Mesendoderm (in vitro differentiated cells): ENCODE results near the gene RHOV.
A peak's percentile ranks its signal among the peaks of the same experiment; 100 is the strongest.

Experiments used
- DNase-seq: peaks from one replicate; pipeline ENCODE4 v3.0.0; 2013
- H2AK5ac ChIP-seq: 2 replicates; pipeline ENCODE4 v1.6.1; 2013; ENCODE audit warnings: low read length, inconsistent platforms
- H2BK120ac ChIP-seq: 2 replicates; pipeline ENCODE4 v1.6.1; 2013; ENCODE audit warnings: low read depth, mild to moderate bottlenecking, low read length, moderate library complexity, mixed read lengths
- H2BK15ac ChIP-seq: replicated peaks from 2 replicates; pipeline ENCODE4 v1.6.1; 2013; ENCODE audit warnings: low read depth, mild to moderate bottlenecking, moderate library complexity
- H2BK5ac ChIP-seq: 2 replicates; pipeline ENCODE4 v1.6.1; 2013; ENCODE audit warnings: low read length, inconsistent platforms
- H3K18ac ChIP-seq: 2 replicates; pipeline ENCODE4 v1.6.1; 2013; ENCODE audit warnings: mild to moderate bottlenecking, low read length, mixed read lengths
- H3K23ac ChIP-seq: one replicate; pipeline ENCODE4 v1.6.1; 2013; ENCODE audit warnings: low read length
- H3K27ac ChIP-seq: 2 replicates; pipeline ENCODE4 v1.5.1; 2013; ENCODE audit warnings: low read depth, mild to moderate bottlenecking, inconsistent platforms, low read length, moderate library complexity
- H3K27me3 ChIP-seq: 2 replicates; pipeline ENCODE4 v1.6.1; 2013; ENCODE audit warnings: low read length, control low read depth, mild to moderate bottlenecking, inconsistent platforms; ENCODE audit not compliant: insufficient read depth, poor library complexity
- H3K36me3 ChIP-seq: 2 replicates; pipeline ENCODE4 v1.6.1; 2013; ENCODE audit warnings: low read length, inconsistent platforms; ENCODE audit not compliant: control insufficient read depth, insufficient read depth
- H3K4ac ChIP-seq: one replicate; pipeline ENCODE4 v1.6.1; 2013; ENCODE audit warnings: low read depth, mild to moderate bottlenecking, low read length, moderate library complexity
- H3K4me1 ChIP-seq: 2 replicates; pipeline ENCODE4 v1.6.1; 2013; ENCODE audit warnings: low read depth, low read length, inconsistent platforms; ENCODE audit not compliant: control insufficient read depth
- H3K4me2 ChIP-seq: 2 replicates; pipeline ENCODE4 v1.6.1; 2013; ENCODE audit warnings: low read length
- H3K4me3 ChIP-seq: 2 replicates; pipeline ENCODE4 v1.5.1; 2013; ENCODE audit warnings: mild to moderate bottlenecking, low read length
- H3K56ac ChIP-seq: one replicate; pipeline ENCODE4 v1.6.1; 2013; ENCODE audit warnings: low read length
- H3K79me1 ChIP-seq: 2 replicates; pipeline ENCODE4 v1.6.1; 2013; ENCODE audit warnings: low read length, inconsistent platforms
- H3K79me2 ChIP-seq: 2 replicates; pipeline ENCODE4 v1.6.1; 2013; ENCODE audit warnings: mild to moderate bottlenecking, low read length; ENCODE audit not compliant: control insufficient read depth, insufficient read depth
- H3K9ac ChIP-seq: 2 replicates; pipeline ENCODE4 v1.6.1; 2013; ENCODE audit warnings: low read length, inconsistent platforms
- H4K5ac ChIP-seq: one replicate; pipeline ENCODE4 v1.6.1; 2013; ENCODE audit warnings: low read length
- H4K8ac ChIP-seq: one replicate; pipeline ENCODE4 v1.6.1; 2013; ENCODE audit warnings: low read depth, mild to moderate bottlenecking, control low read depth, low read length, moderate library complexity
- WGBS: extraction: QIAGEN DNeasy Blood & Tissue Kit; methylation state at CpG from one replicate; pipeline ENCODE4 v1.1.7; 2013; ENCODE audit warnings: low lambda C conversion rate, missing lambda C conversion rate; ENCODE audit not compliant: insufficient coverage; ENCODE audit errors: extremely low coverage; 5-methylcytosine and 5-hydroxymethylcytosine counted together

Gene RHOV

GRCh38 chr15:40900256-40901052 is 26.4 kb upstream of the RHOV start:
- H3K23ac ChIP-seq = no peak overlapping the region
- no peak overlapping the region for H3K9ac ChIP-seq
- no peaks in the 10 kb centered on the region for H3K4me1 ChIP-seq
- peaks cover 3% of the 10 kb centered on the region for H3K79me2 ChIP-seq
- H2BK120ac ChIP-seq = no peak overlapping the region
- no peak overlapping the region for H3K4ac ChIP-seq
- no peak overlapping the region for H3K4me2 ChIP-seq
- no peak overlapping the region for H2BK15ac ChIP-seq
- H3K79me1 ChIP-seq = peaks cover 8% of the 10 kb centered on the region
- H2BK5ac ChIP-seq = no peak overlapping the region
- peaks cover 18% of the 10 kb centered on the region for H3K36me3 ChIP-seq
- no peak overlapping the region for H3K18ac ChIP-seq
- no peak overlapping the region for H4K8ac ChIP-seq
- no CpG with 5 or more reads among the region's 36 CpGs for WGBS
- no peak for DNase-seq
- no peak overlapping the region for H3K56ac ChIP-seq
- no peak overlapping the region for H4K5ac ChIP-seq
- H3K4me3 ChIP-seq = no peak overlapping the region
- H3K27me3 ChIP-seq = no peaks in the 10 kb centered on the region
- no peak overlapping the region for H2AK5ac ChIP-seq
- no peak overlapping the region for H3K27ac ChIP-seq

- no peak overlapping the region for H2BK120ac ChIP-seq
- H4K5ac ChIP-seq = no peak overlapping the region
- H3K4me1 ChIP-seq = no peaks in the 10 kb centered on the region
- H2BK5ac ChIP-seq = no peak overlapping the region
- no peak overlapping the region for H3K4me3 ChIP-seq
- no CpG with 5 or more reads among the region's 33 CpGs for WGBS
- H3K36me3 ChIP-seq = peaks cover 18% of the 10 kb centered on the region
- no peak overlapping the region for H3K9ac ChIP-seq
- no peak overlapping the region for H3K4ac ChIP-seq
- H3K27me3 ChIP-seq = no peaks in the 10 kb centered on the region
- H2BK15ac ChIP-seq = no peak overlapping the region
- H3K56ac ChIP-seq = no peak overlapping the region
- no peak overlapping the region for H3K23ac ChIP-seq
- H2AK5ac ChIP-seq = no peak overlapping the region
- H3K79me2 ChIP-seq = peaks cover 6% of the 10 kb centered on the region
- no peak for DNase-seq
- no peak overlapping the region for H3K18ac ChIP-seq
- H3K79me1 ChIP-seq = peaks cover 11% of the 10 kb centered on the region
- no peak overlapping the region for H3K27ac ChIP-seq
- H4K8ac ChIP-seq = no peak overlapping the region
- no peak overlapping the region for H3K4me2 ChIP-seq
These were observed 25.6 kb upstream of the RHOV start for GRCh38 chr15:40899536-40900207.

GRCh38 chr15:40894681-40895448 is 20.8 kb upstream of the RHOV start:
- peak; percentile 95 for DNase-seq
- Histone ChIP-seq H3K18ac (peak overlapping the region; percentile 22), H3K27me3 (no peaks in the 10 kb centered on the region), H3K56ac (peak overlapping the region; percentile 98), H4K8ac (no peak overlapping the region), H3K4me1 (no peaks in the 10 kb centered on the region), H3K4ac (no peak overlapping the region), H3K9ac (peak overlapping the region; percentile 94), H2AK5ac (no peak overlapping the region), H2BK5ac (no peak overlapping the region), H2BK15ac (no peak overlapping the region), H3K79me1 (peaks cover 8% of the 10 kb centered on the region), H3K36me3 (peaks cover 7% of the 10 kb centered on the region), H3K27ac (peak overlapping the region; percentile 63), H3K23ac (peak overlapping the region; percentile 56), H3K79me2 (peaks cover 6% of the 10 kb centered on the region), H4K5ac (no peak overlapping the region), H3K4me2 (peak overlapping the region; percentile 61), H2BK120ac (no peak overlapping the region), H3K4me3 (peak overlapping the region; percentile 90)
- WGBS = no CpG with 5 or more reads among the region's 33 CpGs

- H2BK120ac ChIP-seq = no peak within 1 kb of the TSS
- DNase-seq = peak; percentile 98
- peak within 1 kb of the TSS; percentile 90 for H3K4me3 ChIP-seq
- H3K79me2 ChIP-seq = peaks cover 6% of the 10 kb centered on the region
- peak within 1 kb of the TSS; percentile 73 for H3K4me2 ChIP-seq
- no CpG with 5 or more reads among the region's 55 CpGs for WGBS
- H3K27me3 ChIP-seq = no peaks in the 10 kb centered on the region
- peaks cover 1% of the 10 kb centered on the region for H3K36me3 ChIP-seq
- no peak within 1 kb of the TSS for H4K8ac ChIP-seq
- H3K18ac ChIP-seq = peak within 1 kb of the TSS; percentile 22
- H2AK5ac ChIP-seq = no peak within 1 kb of the TSS
- H4K5ac ChIP-seq = no peak within 1 kb of the TSS
- H3K4me1 ChIP-seq = no peaks in the 10 kb centered on the region
- no peak within 1 kb of the TSS for H2BK15ac ChIP-seq
- peak within 1 kb of the TSS; percentile 63 for H3K27ac ChIP-seq
- H3K79me1 ChIP-seq = peaks cover 8% of the 10 kb centered on the region
- H3K4ac ChIP-seq = no peak within 1 kb of the TSS
- peak within 1 kb of the TSS; percentile 56 for H3K23ac ChIP-seq
- peak within 1 kb of the TSS; percentile 98 for H3K56ac ChIP-seq
- H3K9ac ChIP-seq = peak within 1 kb of the TSS; percentile 94
- H2BK5ac ChIP-seq = no peak within 1 kb of the TSS
These were observed 20.0 kb upstream of the RHOV start, which contains the start of gene VPS18 for GRCh38 chr15:40893733-40894680. Gene VPS18, plus strand, starts transcription at chr15:40894450. Its CDS starts 319 bp downstream, at chr15:40894769.

GRCh38 chr15:40893019-40893670 is 19.1 kb upstream of the RHOV start:
- Histone ChIP-seq H3K27me3 (no peaks in the 10 kb centered on the region), H3K23ac (no peak overlapping the region), H3K4me2 (no peak overlapping the region), H3K27ac (no peak overlapping the region), H3K79me1 (peaks cover 8% of the 10 kb centered on the region), H3K18ac (no peak overlapping the region), H4K5ac (no peak overlapping the region), H2AK5ac (no peak overlapping the region), H3K4me3 (no peak overlapping the region), H2BK5ac (no peak overlapping the region), H3K4ac (no peak overlapping the region), H3K79me2 (peaks cover 6% of the 10 kb centered on the region), H4K8ac (no peak overlapping the region), H3K36me3 (no peaks in the 10 kb centered on the region), H2BK120ac (no peak overlapping the region), H3K56ac (peak overlapping the region; percentile 80), H3K9ac (no peak overlapping the region), H3K4me1 (no peaks in the 10 kb centered on the region), H2BK15ac (no peak overlapping the region)
- WGBS = no CpG with 5 or more reads among the region's 22 CpGs
- no peak for DNase-seq
